A673 (cell line): ENCODE data around the gene IFNA16.

Experiments
- CTCF ChIP-seq: fragments of 300-800, 200-600 bp; sonication (generic); conservative IDR thresholded peaks from 2 replicates; pipeline ENCODE4 v1.5.1; 2017; ENCODE audit warnings: low read depth, mild to moderate bottlenecking, antibody characterized with exemption, low read length, moderate library complexity, mixed read lengths
- EZH2 ChIP-seq: fragments of 200-600 bp; sonication (generic); IDR thresholded peaks from 2 replicates; pipeline ENCODE4 v1.6.1; 2017; ENCODE audit warnings: borderline replicate concordance, low read depth, mild to moderate bottlenecking, mixed read lengths, antibody characterized with exemption, low read length; ENCODE audit not compliant: poor library complexity, severe bottlenecking

- TF ChIP-seq CTCF, result no peak
- TF ChIP-seq EZH2, result no peak
Observed at GRCh38 chr9:21172156-21172555, 45.0 kb downstream of the IFNA16 start.
